ENCODE measurements around the gene CHAD.

DNA sequence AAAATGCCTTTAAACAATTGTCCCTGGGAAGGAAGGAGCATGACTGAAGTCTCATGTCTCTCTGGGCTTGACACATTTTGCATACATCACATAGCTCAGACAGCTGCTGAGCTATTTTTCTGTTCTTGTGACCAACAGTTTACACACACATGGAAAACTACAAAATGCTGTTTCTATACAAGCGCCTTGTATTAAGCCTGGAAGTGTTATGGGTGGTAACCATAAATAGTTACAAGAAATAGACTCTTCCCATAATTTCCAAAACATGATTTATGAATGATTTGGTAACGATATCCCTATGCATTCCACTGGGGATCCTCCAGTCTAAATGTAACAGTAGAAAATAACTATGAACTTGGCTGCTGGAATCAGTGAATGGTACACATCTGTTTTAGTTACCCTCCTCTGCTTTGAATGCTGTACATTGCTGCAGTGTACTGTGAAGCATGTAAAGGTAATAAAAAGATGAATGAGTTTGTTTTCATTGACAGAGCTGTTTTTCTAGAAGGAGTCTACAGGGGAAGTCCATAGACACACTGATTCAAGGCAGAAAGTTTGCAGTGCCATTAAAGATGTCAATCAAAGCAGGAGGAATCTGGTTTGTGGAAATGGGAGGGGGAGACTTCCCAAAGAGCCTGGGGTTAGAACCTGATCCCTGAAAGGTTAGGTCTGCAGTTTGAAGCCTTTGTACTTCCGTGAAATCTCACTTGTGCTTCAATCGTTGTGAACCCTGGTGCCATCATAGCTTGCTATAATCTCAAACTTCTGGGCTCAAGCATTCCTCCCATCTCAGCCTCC, 37.7 kb downstream of the CHAD start:
- no peak for TF ChIP-seq NFE2L1 (CRISPR knock-in tag; IDR thresholded peaks at IDR 0.05)
- TF ChIP-seq, protein P1, sequence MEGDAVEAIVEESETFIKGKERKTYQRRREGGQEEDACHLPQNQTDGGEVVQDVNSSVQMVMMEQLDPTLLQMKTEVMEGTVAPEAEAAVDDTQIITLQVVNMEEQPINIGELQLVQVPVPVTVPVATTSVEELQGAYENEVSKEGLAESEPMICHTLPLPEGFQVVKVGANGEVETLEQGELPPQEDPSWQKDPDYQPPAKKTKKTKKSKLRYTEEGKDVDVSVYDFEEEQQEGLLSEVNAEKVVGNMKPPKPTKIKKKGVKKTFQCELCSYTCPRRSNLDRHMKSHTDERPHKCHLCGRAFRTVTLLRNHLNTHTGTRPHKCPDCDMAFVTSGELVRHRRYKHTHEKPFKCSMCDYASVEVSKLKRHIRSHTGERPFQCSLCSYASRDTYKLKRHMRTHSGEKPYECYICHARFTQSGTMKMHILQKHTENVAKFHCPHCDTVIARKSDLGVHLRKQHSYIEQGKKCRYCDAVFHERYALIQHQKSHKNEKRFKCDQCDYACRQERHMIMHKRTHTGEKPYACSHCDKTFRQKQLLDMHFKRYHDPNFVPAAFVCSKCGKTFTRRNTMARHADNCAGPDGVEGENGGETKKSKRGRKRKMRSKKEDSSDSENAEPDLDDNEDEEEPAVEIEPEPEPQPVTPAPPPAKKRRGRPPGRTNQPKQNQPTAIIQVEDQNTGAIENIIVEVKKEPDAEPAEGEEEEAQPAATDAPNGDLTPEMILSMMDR (IDR thresholded peaks at IDR 0.05), result no peak
- no peak for TF ChIP-seq NR1H2 (CRISPR knock-in tag; IDR thresholded peaks at IDR 0.05)
- no peak for TF ChIP-seq FOXP1 (CRISPR knock-in tag; IDR thresholded peaks at IDR 0.05; ENCODE audit: borderline replicate concordance)
- TF ChIP-seq ZNF263 (CRISPR knock-in tag; IDR thresholded peaks at IDR 0.05; ENCODE audit: low read depth), result no peak
- TF ChIP-seq, protein P2, sequence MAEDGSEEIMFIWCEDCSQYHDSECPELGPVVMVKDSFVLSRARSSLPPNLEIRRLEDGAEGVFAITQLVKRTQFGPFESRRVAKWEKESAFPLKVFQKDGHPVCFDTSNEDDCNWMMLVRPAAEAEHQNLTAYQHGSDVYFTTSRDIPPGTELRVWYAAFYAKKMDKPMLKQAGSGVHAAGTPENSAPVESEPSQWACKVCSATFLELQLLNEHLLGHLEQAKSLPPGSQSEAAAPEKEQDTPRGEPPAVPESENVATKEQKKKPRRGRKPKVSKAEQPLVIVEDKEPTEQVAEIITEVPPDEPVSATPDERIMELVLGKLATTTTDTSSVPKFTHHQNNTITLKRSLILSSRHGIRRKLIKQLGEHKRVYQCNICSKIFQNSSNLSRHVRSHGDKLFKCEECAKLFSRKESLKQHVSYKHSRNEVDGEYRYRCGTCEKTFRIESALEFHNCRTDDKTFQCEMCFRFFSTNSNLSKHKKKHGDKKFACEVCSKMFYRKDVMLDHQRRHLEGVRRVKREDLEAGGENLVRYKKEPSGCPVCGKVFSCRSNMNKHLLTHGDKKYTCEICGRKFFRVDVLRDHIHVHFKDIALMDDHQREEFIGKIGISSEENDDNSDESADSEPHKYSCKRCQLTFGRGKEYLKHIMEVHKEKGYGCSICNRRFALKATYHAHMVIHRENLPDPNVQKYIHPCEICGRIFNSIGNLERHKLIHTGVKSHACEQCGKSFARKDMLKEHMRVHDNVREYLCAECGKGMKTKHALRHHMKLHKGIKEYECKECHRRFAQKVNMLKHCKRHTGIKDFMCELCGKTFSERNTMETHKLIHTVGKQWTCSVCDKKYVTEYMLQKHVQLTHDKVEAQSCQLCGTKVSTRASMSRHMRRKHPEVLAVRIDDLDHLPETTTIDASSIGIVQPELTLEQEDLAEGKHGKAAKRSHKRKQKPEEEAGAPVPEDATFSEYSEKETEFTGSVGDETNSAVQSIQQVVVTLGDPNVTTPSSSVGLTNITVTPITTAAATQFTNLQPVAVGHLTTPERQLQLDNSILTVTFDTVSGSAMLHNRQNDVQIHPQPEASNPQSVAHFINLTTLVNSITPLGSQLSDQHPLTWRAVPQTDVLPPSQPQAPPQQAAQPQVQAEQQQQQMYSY (CRISPR knock-in tag; IDR thresholded peaks at IDR 0.05), result no peak
- TF ChIP-seq, protein P3, sequence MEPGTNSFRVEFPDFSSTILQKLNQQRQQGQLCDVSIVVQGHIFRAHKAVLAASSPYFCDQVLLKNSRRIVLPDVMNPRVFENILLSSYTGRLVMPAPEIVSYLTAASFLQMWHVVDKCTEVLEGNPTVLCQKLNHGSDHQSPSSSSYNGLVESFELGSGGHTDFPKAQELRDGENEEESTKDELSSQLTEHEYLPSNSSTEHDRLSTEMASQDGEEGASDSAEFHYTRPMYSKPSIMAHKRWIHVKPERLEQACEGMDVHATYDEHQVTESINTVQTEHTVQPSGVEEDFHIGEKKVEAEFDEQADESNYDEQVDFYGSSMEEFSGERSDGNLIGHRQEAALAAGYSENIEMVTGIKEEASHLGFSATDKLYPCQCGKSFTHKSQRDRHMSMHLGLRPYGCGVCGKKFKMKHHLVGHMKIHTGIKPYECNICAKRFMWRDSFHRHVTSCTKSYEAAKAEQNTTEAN (CRISPR knock-in tag; IDR thresholded peaks at IDR 0.05), result no peak
